AG09319 (cell line): ENCODE results near the gene KIF3C.

ENCODE experiments used
- DNase-seq: peaks from one replicate; pipeline ENCODE4 v3.0.0-alpha.2; 2010; ENCODE audit warnings: low read depth; ENCODE audit errors: extremely low read depth
- CTCF ChIP-seq: IDR thresholded peaks from 2 replicates; pipeline ENCODE4 v1.5.1; 2011; ENCODE audit warnings: low read depth, mild to moderate bottlenecking, inconsistent platforms, low read length, moderate library complexity

KIF3C gene

GRCh38 chr2:25981596-25982272 lies 563 bp downstream of the KIF3C start:
- DNase-seq = no peak
- TF ChIP-seq CTCF = no peak

GRCh38 chr2:25980951-25981350 lies 1.3 kb downstream of the KIF3C start:
- no peak for TF ChIP-seq CTCF
- DNase-seq = no peak

- TF ChIP-seq CTCF = no peak
- DNase-seq = no peak
Measured at GRCh38 chr2:25980076-25980887, 2.0 kb downstream of the KIF3C start.

GRCh38 chr2:25979001-25979400 lies 3.3 kb downstream of the KIF3C start:
- no peak for DNase-seq
- TF ChIP-seq CTCF = no peak

- no peak for DNase-seq
- no peak for TF ChIP-seq CTCF
Measured at GRCh38 chr2:25977768-25978167, 4.5 kb downstream of the KIF3C start.

GRCh38 chr2:25976983-25977741 lies 5.1 kb downstream of the KIF3C start:
- TF ChIP-seq CTCF = no peak
- no peak for DNase-seq
